Measurements from ENCODE around the gene SLC49A3. TPM values are rescaled to one million over a fixed set of nuclear protein-coding genes. Genes with fewer than 3 reads are reported as not detected.

The SLC49A3 gene
- total RNA-seq, 1 experiment from 2014 or later, result 8.1 TPM

DNA sequence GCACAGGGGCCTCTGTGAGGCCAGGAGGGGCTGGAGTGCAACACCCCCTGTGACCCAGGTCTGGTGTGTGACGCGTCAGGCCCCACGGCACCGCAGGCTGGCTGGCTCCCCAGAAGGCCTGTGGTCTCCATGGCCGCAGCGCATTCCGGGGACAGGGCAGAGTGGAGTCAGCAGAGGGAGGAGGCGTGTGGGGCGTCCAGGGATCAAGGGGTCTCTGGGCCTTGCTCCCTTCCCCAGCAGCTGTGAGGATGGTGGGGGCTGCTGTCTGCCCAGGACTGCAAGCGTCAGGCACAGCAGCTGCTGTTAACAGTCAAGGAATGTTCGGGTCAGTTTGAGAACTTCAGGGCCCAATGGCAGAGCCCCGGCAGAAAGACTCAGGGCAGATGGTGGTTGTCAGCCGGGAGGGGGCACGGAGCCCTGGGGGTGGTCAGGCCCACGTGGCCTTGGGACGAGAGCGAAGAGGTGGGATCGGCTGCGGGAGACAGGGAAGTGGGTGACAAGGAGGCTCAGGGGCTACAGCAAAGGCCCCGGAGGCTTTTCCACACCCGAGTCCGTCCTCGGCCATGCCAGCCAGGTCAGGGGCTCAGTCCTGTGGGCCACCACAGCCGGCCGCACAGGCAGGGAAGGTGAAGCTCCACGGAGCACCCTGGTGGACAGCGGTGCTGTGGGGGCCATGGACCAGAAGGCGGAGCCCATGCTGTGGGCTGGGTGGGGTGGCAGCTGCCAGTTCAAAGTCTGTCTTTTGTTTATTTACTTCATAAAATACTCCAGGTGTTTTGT lies 35.0 kb upstream of the SLC49A3 start:
- CTCF ChIA-PET, result no interaction called here

DNA sequence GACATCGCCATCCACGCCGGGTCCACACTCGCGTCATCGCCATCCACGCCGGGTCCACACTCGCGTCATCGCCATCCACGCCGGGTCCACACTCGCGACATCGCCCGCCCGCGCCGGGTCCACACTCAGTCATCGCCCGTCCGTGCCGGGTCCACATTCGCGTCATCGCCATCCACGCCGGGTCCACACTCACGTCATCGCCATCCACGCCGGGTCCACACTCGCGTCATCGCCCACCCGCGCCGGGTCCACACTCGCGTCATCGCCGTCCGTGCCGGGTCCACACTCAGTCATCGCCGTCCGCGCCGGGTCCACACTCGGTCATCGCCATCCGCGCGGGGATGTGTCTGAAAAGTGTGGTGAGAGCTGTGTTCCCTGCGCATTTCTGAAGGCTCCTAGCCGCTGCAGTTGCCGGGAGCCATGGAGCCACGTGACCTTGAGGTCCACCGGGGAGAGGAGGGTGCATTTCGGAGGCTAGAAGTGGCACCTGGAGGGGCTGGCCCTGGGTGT lies 34.0 kb upstream of the SLC49A3 start:
- no peak for DNase-seq
- Histone ChIP-seq H3K4me1 (replicated peaks; ENCODE audit: insufficient read depth) (no peaks in the 10 kb centered on the region), H3F3A (ENCODE audit: insufficient read depth, low read depth) (peaks cover 3% of the 10 kb centered on the region; the same call in 1 of the 2 replicates), H3K4me3 (no peak overlapping the region), H2AFZ (no peak overlapping the region), H3K79me2 (ENCODE audit: low read depth) (peaks cover 18% of the 10 kb centered on the region; the same call in 1 of the 2 replicates), H4K20me1 (ENCODE audit: insufficient read depth) (peaks cover 42% of the 10 kb centered on the region), H3K27ac (no peak overlapping the region), H3K27me3 (ENCODE audit: insufficient read depth, low read depth) (no peaks in the 10 kb centered on the region), H3K9me2 (ENCODE audit: insufficient read depth) (no peaks in the 10 kb centered on the region), H3K9me3 (ENCODE audit: insufficient read depth, low read depth) (no peaks in the 10 kb centered on the region), H3K4me2 (no peak overlapping the region), H3K36me3 (ENCODE audit: low read depth) (no peaks in the 10 kb centered on the region)
- CTCF ChIA-PET, result no interaction called here
- BruUV-seq (replicated peaks), result no TSS peak
- POLR2A ChIA-PET (ENCODE audit: unreplicated experiment), result no interaction called here
- intact Hi-C loops (cut with micrococcal nuclease; ENCODE audit: unreplicated experiment), result no loop called here
- TF ChIP-seq EZH2 (IDR thresholded peaks at IDR 0.05; ENCODE audit: low read depth), result no peak
- TF ChIP-seq, protein P1, sequence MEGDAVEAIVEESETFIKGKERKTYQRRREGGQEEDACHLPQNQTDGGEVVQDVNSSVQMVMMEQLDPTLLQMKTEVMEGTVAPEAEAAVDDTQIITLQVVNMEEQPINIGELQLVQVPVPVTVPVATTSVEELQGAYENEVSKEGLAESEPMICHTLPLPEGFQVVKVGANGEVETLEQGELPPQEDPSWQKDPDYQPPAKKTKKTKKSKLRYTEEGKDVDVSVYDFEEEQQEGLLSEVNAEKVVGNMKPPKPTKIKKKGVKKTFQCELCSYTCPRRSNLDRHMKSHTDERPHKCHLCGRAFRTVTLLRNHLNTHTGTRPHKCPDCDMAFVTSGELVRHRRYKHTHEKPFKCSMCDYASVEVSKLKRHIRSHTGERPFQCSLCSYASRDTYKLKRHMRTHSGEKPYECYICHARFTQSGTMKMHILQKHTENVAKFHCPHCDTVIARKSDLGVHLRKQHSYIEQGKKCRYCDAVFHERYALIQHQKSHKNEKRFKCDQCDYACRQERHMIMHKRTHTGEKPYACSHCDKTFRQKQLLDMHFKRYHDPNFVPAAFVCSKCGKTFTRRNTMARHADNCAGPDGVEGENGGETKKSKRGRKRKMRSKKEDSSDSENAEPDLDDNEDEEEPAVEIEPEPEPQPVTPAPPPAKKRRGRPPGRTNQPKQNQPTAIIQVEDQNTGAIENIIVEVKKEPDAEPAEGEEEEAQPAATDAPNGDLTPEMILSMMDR (conservative IDR thresholded peaks at IDR 0.05), result no peak

More for the DNA sequence above, 35.0 kb upstream of the SLC49A3 start:
- no TSS peak for BruUV-seq (replicated peaks)
- peaks cover 38% of the 10 kb centered on the region for H4K20me1 ChIP-seq (ENCODE audit: insufficient read depth)
- H3K79me2 ChIP-seq (ENCODE audit: low read depth), result peaks cover 12% of the 10 kb centered on the region; the same call in 1 of the 2 replicates
- no peaks in the 10 kb centered on the region for H3K4me1 ChIP-seq (replicated peaks; ENCODE audit: insufficient read depth)
- H3K36me3 ChIP-seq (ENCODE audit: low read depth), result no peaks in the 10 kb centered on the region
- no peak overlapping the region for H3K4me2 ChIP-seq
- H3K9me2 ChIP-seq (ENCODE audit: insufficient read depth), result no peaks in the 10 kb centered on the region
- no peaks in the 10 kb centered on the region for H3K9me3 ChIP-seq (ENCODE audit: insufficient read depth, low read depth)
- H3K27me3 ChIP-seq (ENCODE audit: insufficient read depth, low read depth), result no peaks in the 10 kb centered on the region
- H3K27ac ChIP-seq, result no peak overlapping the region
- no peak overlapping the region for H2AFZ ChIP-seq
- intact Hi-C loops (cut with micrococcal nuclease; ENCODE audit: unreplicated experiment), result no loop called here
- H3K4me3 ChIP-seq, result no peak overlapping the region
- H3F3A ChIP-seq (ENCODE audit: insufficient read depth, low read depth), result peaks cover 3% of the 10 kb centered on the region; the same call in 1 of the 2 replicates
- TF ChIP-seq, protein P1 (conservative IDR thresholded peaks at IDR 0.05), result no peak
- no peak for TF ChIP-seq EZH2 (IDR thresholded peaks at IDR 0.05; ENCODE audit: low read depth)
- POLR2A ChIA-PET (ENCODE audit: unreplicated experiment), result no interaction called here
- no peak for DNase-seq

DNA sequence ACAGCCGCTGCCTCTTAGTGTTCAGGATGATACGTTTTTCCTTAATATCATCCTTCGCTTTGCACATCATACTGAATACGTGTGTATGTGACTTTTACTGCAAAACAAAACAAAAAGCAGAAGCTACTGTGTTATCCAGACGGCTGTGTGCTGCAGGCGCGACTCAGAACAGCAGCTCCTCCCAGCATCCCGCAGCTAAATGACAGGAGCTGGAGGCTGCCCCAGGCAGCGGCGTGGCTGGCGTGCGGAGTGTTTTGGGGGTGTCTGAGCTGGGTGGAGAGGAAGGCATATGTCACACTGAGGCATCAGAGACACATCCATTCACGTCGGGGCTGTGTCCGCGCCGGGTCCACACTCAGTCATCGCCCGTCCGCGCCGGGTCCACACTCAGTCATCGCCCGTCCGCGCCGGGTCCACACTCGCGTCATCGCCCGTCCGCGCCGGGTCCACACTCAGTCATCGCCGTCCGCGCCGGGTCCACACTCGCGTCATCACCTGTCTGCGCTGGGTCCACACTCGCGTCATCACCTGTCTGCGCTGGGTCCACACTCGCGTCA lies 33.3 kb upstream of the SLC49A3 start:
- BruUV-seq (replicated peaks), result no TSS peak
- CTCF ChIA-PET, result no interaction called here
- H3K4me2 ChIP-seq, result no peak overlapping the region
- no peak for TF ChIP-seq EZH2 (IDR thresholded peaks at IDR 0.05; ENCODE audit: low read depth)
- TF ChIP-seq, protein P1 (conservative IDR thresholded peaks at IDR 0.05), result no peak
- peaks cover 42% of the 10 kb centered on the region for H4K20me1 ChIP-seq (ENCODE audit: insufficient read depth)
- POLR2A ChIA-PET (ENCODE audit: unreplicated experiment), result no interaction called here
- peaks cover 24% of the 10 kb centered on the region; the same call in 1 of the 2 replicates for H3K79me2 ChIP-seq (ENCODE audit: low read depth)
- intact Hi-C loops (cut with micrococcal nuclease; ENCODE audit: unreplicated experiment), result no loop called here
- H3K4me1 ChIP-seq (replicated peaks; ENCODE audit: insufficient read depth), result no peaks in the 10 kb centered on the region
- H3K9me2 ChIP-seq (ENCODE audit: insufficient read depth), result no peaks in the 10 kb centered on the region
- no peak overlapping the region for H2AFZ ChIP-seq
- no peaks in the 10 kb centered on the region for H3K36me3 ChIP-seq (ENCODE audit: low read depth)
- DNase-seq, result no peak
- no peaks in the 10 kb centered on the region for H3K9me3 ChIP-seq (ENCODE audit: insufficient read depth, low read depth)
- no peak overlapping the region for H3K4me3 ChIP-seq
- H3K27ac ChIP-seq, result no peak overlapping the region
- H3F3A ChIP-seq (ENCODE audit: insufficient read depth, low read depth), result no peaks in the 10 kb centered on the region
- H3K27me3 ChIP-seq (ENCODE audit: insufficient read depth, low read depth), result no peaks in the 10 kb centered on the region

Measured in PC-9 (cell line).